ENCODE results near the gene ADCY3.

Gene ADCY3

GRCh38 chr2:24787532-24787931 lies 132.5 kb downstream of the ADCY3 start:
- FAIRE-seq, result no peak
- no peak for DNase-seq (ENCODE audit: insufficient read length, low spot score)

GRCh38 chr2:24785671-24786321 lies 134.2 kb downstream of the ADCY3 start:
- FAIRE-seq (no peak), DNase-seq (ENCODE audit: insufficient read length, low spot score) (no peak)
- TF ChIP-seq CTCF (IDR thresholded peaks at IDR 0.05; ENCODE audit: insufficient read depth, missing control alignments), result no peak

More at GRCh38 chr2:24787532-24787931, 132.5 kb downstream of the ADCY3 start:
- TF ChIP-seq CTCF (IDR thresholded peaks at IDR 0.05; ENCODE audit: insufficient read depth, missing control alignments), result no peak

GRCh38 chr2:24783641-24784040 lies 136.4 kb downstream of the ADCY3 start:
- no peak for DNase-seq (ENCODE audit: insufficient read length, low spot score)
- TF ChIP-seq CTCF (IDR thresholded peaks at IDR 0.05; ENCODE audit: insufficient read depth, missing control alignments), result no peak
- FAIRE-seq, result no peak

- no peak for TF ChIP-seq CTCF (IDR thresholded peaks at IDR 0.05; ENCODE audit: insufficient read depth, missing control alignments)
- no peak for DNase-seq (ENCODE audit: insufficient read length, low spot score)
- FAIRE-seq, result no peak
Measured at GRCh38 chr2:24779116-24779515, 140.9 kb downstream of the ADCY3 start.

GRCh38 chr2:24774373-24774772 lies 145.7 kb downstream of the ADCY3 start:
- DNase-seq (ENCODE audit: insufficient read length, low spot score) (no peak), FAIRE-seq (no peak)
- no peak for TF ChIP-seq CTCF (IDR thresholded peaks at IDR 0.05; ENCODE audit: insufficient read depth, missing control alignments)

- DNase-seq (ENCODE audit: insufficient read length, low spot score), result no peak
- TF ChIP-seq CTCF (IDR thresholded peaks at IDR 0.05; ENCODE audit: insufficient read depth, missing control alignments), result no peak
- no peak for FAIRE-seq
Measured at GRCh38 chr2:24771764-24772586, 148.1 kb downstream of the ADCY3 start.

- no peak for DNase-seq (ENCODE audit: insufficient read length, low spot score)
- TF ChIP-seq CTCF (IDR thresholded peaks at IDR 0.05; ENCODE audit: insufficient read depth, missing control alignments), result no peak
- no peak for FAIRE-seq
Measured at GRCh38 chr2:24771061-24771460, 149.0 kb downstream of the ADCY3 start.

Measured in D721Med (cell line).